Activated B cell treated with CpG ODN at 0.5 μM for 24 hours (primary cell): ENCODE measurements around the gene ADH7. TPM values are rescaled to one million over a fixed set of nuclear protein-coding genes. Genes with fewer than 3 reads are reported as not detected.
A peak's percentile ranks its signal among the peaks of the same experiment; 100 is the strongest.

Experiments
- ATAC-seq: fragments of 200-7000 bp; cut with Tn5 transposase; one replicate; pipeline ENCODE4 v1.10.0; 2021; ENCODE audit warnings: low read depth, mild to moderate bottlenecking, moderate library complexity
- CTCF ChIA-PET: fragments of 350-600 bp; sonication (Branson Sonifier 250); formaldehyde crosslinking; loops from one replicate; lab custom pipeline; 2021; ENCODE audit warnings: antibody characterized with exemption; lab: Charles Lee
- POLR2A ChIA-PET: fragments of 350-600 bp; sonication (Branson Sonifier 250); formaldehyde crosslinking; loops from one replicate; lab custom pipeline; 2021; ENCODE audit warnings: antibody characterized with exemption; lab: Charles Lee
- DNase-seq: peaks from one replicate; pipeline ENCODE4 v3.0.0; 2022
- H3K27ac Mint-ChIP-seq: one replicate; pipeline ENCODE4 v1.8.0; 2020; ENCODE audit warnings: mixed read lengths
- H3K27me3 Mint-ChIP-seq: one replicate; pipeline ENCODE4 v1.8.0; 2021; ENCODE audit warnings: mixed read lengths
- H3K36me3 Mint-ChIP-seq: one replicate; pipeline ENCODE4 v1.8.0; 2021; ENCODE audit warnings: low read depth, mixed read lengths
- H3K4me1 Mint-ChIP-seq: one replicate; pipeline ENCODE4 v1.8.0; 2021; ENCODE audit warnings: mixed read lengths
- H3K4me3 Mint-ChIP-seq: one replicate; pipeline ENCODE4 v1.8.0; 2020; ENCODE audit warnings: mild to moderate bottlenecking, mixed read lengths
- H3K9me3 Mint-ChIP-seq: one replicate; pipeline ENCODE4 v1.8.0; 2020; ENCODE audit warnings: mixed read lengths
- CTCF ChIP-seq: fragments of 200-600 bp; IDR thresholded peaks from one replicate; pipeline ENCODE4 v1.8.0; 2022; ENCODE audit warnings: antibody characterized with exemption, mild to moderate bottlenecking
- intact Hi-C: fragments of 100-400 bp; cut with micrococcal nuclease; formaldehyde crosslinking; loops from one replicate; pipeline ENCODE4 v1.15.1; 2024
- total RNA-seq: library from RNA; stranded (reverse); gene quantifications from 2 replicates; pipeline ENCODE4 v1.2.3, GENCODE V29; 2022

Gene ADH7
- total RNA-seq, 1 donor from 2014 or later = not detected

GRCh38 chr4:99404595-99405287 is 30.4 kb downstream of the ADH7 start:
- POLR2A ChIA-PET = interaction anchor here (0.6 to 2.0 kb wide), 3 partner anchors 316 to 1261 kb away, joined by 4 to 9 read pairs (median 5); partner anchors contain the start of genes ADH5 and STPG2
- Mint-ChIP-seq H3K27ac (no peak overlapping the region), H3K4me1 (peaks cover 7% of the 10 kb centered on the region), H3K36me3 (no peaks in the 10 kb centered on the region), H3K4me3 (no peak overlapping the region), H3K27me3 (no peaks in the 10 kb centered on the region), H3K9me3 (no peaks in the 10 kb centered on the region)
- intact Hi-C loops = loop anchor here (1.0 to 10.0 kb wide), 7 partner anchors 286 to 1290 kb away; partner anchors contain the start of genes METAP1 and STPG2
- ATAC-seq (peak; percentile 62), DNase-seq (no peak)
- CTCF ChIA-PET = interaction anchor here (0.8 to 3.1 kb wide), 8 partner anchors 17 to 937 kb away, joined by 3 to 16 read pairs (median 4); partner anchors contain the start of gene METAP1
- no peak for TF ChIP-seq CTCF

DNA sequence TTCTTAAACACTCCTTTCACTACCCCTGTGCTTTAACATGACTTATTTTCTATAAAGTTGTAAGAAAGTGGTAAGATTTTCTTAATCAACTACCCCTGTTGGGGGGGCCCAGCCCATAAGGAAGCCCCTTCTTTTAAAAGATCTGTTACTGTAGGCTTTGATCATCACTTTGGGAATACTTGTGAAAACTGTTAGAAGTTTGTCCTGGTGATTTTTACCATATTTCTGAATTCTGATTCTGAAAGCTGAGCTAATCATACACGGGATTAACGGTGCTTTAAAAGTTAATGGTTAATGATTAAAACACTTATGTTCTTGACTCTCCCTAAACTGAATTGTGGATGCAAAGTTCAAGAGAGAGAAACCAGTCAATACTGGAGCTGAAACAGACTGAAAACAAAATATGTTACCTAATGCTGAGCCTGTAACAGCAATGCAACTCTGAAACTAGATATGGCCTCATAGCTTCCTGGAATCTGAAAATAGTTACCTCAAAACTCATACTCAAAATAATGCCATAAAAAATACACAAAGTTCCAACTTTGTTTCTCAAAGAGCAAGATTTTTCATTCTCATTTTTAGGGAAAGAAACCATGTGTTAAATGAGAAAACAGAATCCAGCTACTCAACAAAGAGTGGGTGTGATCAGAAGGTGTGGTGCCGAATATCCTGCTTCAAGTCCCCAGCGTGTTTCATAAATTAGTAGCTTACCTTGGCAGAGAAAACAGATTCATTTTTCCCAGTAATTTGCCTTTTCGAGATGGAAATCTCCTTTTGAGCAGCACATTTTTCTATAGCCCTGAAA is 31.6 kb downstream of the ADH7 start:
- no peak overlapping the region for H3K4me3 Mint-ChIP-seq
- no peak overlapping the region for H3K27ac Mint-ChIP-seq
- no peaks in the 10 kb centered on the region for H3K36me3 Mint-ChIP-seq
- intact Hi-C loops = loop anchor here (2.0 to 10.0 kb wide), 2 partner anchors 1261 to 1289 kb away; partner anchors contain the start of gene STPG2
- ATAC-seq = no peak
- ChIA-PET CTCF (interaction anchor here (0.6 to 3.1 kb wide), 4 partner anchors 286 to 936 kb away, joined by 3 to 16 read pairs (median 4); partner anchors contain the start of gene METAP1), POLR2A (interaction anchor here (2.0 kb wide), 1 partner anchor 315 kb away, joined by 9 read pairs; the partner anchor contains the start of gene ADH5)
- H3K9me3 Mint-ChIP-seq = no peaks in the 10 kb centered on the region
- no peaks in the 10 kb centered on the region for H3K27me3 Mint-ChIP-seq
- H3K4me1 Mint-ChIP-seq = peaks cover 7% of the 10 kb centered on the region
- no peak for DNase-seq
- TF ChIP-seq CTCF = no peak

GRCh38 chr4:99402765-99403164 is 32.4 kb downstream of the ADH7 start:
- Mint-ChIP-seq H3K36me3 (no peaks in the 10 kb centered on the region), H3K4me1 (peaks cover 7% of the 10 kb centered on the region), H3K4me3 (no peak overlapping the region), H3K27ac (no peak overlapping the region), H3K9me3 (peaks cover 4% of the 10 kb centered on the region), H3K27me3 (no peaks in the 10 kb centered on the region)
- CTCF ChIA-PET = interaction anchor here (0.9 to 3.1 kb wide), 3 partner anchors 405 to 935 kb away, joined by 4 to 16 read pairs (median 5); partner anchors contain the start of gene METAP1
- ATAC-seq (no peak), DNase-seq (no peak)
- intact Hi-C loops = loop anchor here (10.0 kb wide), 1 partner anchor 1288 kb away; no protein-coding TSS in a partner anchor
- POLR2A ChIA-PET = no interaction called here
- TF ChIP-seq CTCF = no peak

DNA sequence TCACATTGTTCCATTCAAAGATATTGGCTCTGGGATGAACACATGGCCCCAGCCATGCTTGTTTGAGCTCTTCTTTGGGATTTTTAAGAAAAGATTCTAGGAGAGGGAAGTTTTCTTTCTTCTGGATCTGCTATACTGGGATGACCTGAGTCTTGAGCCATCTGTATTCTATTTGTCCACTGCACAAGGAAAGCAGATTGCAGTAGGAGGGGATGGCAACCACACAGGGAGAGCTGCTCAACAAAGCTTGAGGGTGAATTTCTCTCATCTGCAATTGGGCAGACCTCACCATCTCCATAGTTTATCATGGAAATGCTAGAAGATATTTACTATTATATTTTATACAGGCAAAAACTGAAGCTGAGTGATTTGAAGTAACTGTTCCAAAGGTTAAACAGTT is 34.3 kb downstream of the ADH7 start:
- Mint-ChIP-seq H3K4me3 (no peak overlapping the region), H3K4me1 (peaks cover 7% of the 10 kb centered on the region), H3K36me3 (no peaks in the 10 kb centered on the region), H3K27me3 (no peaks in the 10 kb centered on the region), H3K27ac (no peak overlapping the region), H3K9me3 (peaks cover 4% of the 10 kb centered on the region)
- TF ChIP-seq CTCF = no peak
- ATAC-seq (no peak), DNase-seq (no peak)
- intact Hi-C loops = loop anchor here (10.0 kb wide), 1 partner anchor 1286 kb away; no protein-coding TSS in a partner anchor
- ChIA-PET POLR2A (no interaction called here), CTCF (no interaction called here)
